Keratinocyte (primary cell): ENCODE data around the gene JAKMIP1. TPM values are rescaled to one million over a fixed set of nuclear protein-coding genes. Genes with fewer than 3 reads are reported as not detected.
A peak's percentile ranks its signal among the peaks of the same experiment; 100 is the strongest.

Experiments used
- DNase-seq: peaks from one replicate; pipeline ENCODE4 v3.0.0-alpha.2; 2011; ENCODE audit warnings: low read depth, missing footprints, low spot score
- FAIRE-seq: peaks from 2 replicates; lab custom pipeline; 2011; peaks lifted over from hg19 to GRCh38; lab: Jason Lieb, UNC
- H2AFZ ChIP-seq: 2 replicates; pipeline ENCODE4 v1.6.0; 2012; ENCODE audit warnings: low read length, control low read depth, inconsistent platforms; ENCODE audit not compliant: control insufficient read depth
- H3K27ac ChIP-seq: 2 replicates; pipeline ENCODE4 v1.5.1; 2011; ENCODE audit warnings: low read length; ENCODE audit not compliant: control insufficient read depth, insufficient read depth
- H3K27me3 ChIP-seq: 3 replicates; pipeline ENCODE4 v1.6.0; 2011; ENCODE audit warnings: low read length; ENCODE audit not compliant: control insufficient read depth, insufficient read depth; ENCODE audit errors: extremely low read depth
- H3K36me3 ChIP-seq, 2 experiments: 2 replicates in 1 of 2; 3 replicates in 1 of 2; pipeline ENCODE4 v1.5.1; 2011; ENCODE audit warnings: low read length in 2 of 2, mild to moderate bottlenecking in 1 of 2; ENCODE audit not compliant: control insufficient read depth in 2 of 2, insufficient read depth in 2 of 2; ENCODE audit errors: extremely low read depth in 1 of 2
- H3K4me1 ChIP-seq: 3 replicates; pipeline ENCODE4 v1.5.1; 2011; ENCODE audit warnings: low read length; ENCODE audit not compliant: control insufficient read depth, insufficient read depth; ENCODE audit errors: extremely low read depth
- H3K4me2 ChIP-seq: 3 replicates; pipeline ENCODE4 v1.6.0; 2011; ENCODE audit warnings: low read depth, low read length; ENCODE audit not compliant: control insufficient read depth, insufficient read depth; ENCODE audit errors: extremely low read depth
- H3K4me3 ChIP-seq, 3 experiments: fragments of 200-600 bp in 1 of 3; sonication (generic) in 1 of 3; 2 replicates in 2 of 3; 3 replicates in 1 of 3; pipeline ENCODE4 v1.5.1; 2011 to 2016; ENCODE audit warnings: low read length in 3 of 3, mild to moderate bottlenecking in 3 of 3, control low read depth in 2 of 3, inconsistent platforms in 1 of 3, low read depth in 1 of 3, mixed read lengths in 1 of 3, mixed run types in 1 of 3, moderate library complexity in 1 of 3; ENCODE audit not compliant: control insufficient read depth in 2 of 3, insufficient read depth in 2 of 3; ENCODE audit errors: extremely low read depth in 1 of 3
- H3K79me2 ChIP-seq: 2 replicates; pipeline ENCODE4 v1.6.0; 2012; ENCODE audit warnings: low read length; ENCODE audit not compliant: control insufficient read depth, insufficient read depth
- H3K9ac ChIP-seq: 3 replicates; pipeline ENCODE4 v1.6.0; 2011; ENCODE audit warnings: low read length; ENCODE audit not compliant: control insufficient read depth, insufficient read depth; ENCODE audit errors: extremely low read depth
- H3K9me1 ChIP-seq: 3 replicates; pipeline ENCODE4 v1.6.0; 2011; ENCODE audit warnings: low read length; ENCODE audit not compliant: control insufficient read depth, insufficient read depth; ENCODE audit errors: extremely low read depth
- H3K9me3 ChIP-seq: 2 replicates; pipeline ENCODE4 v1.5.1; 2012; ENCODE audit warnings: low read depth, low read length; ENCODE audit not compliant: control insufficient read depth
- H4K20me1 ChIP-seq: 3 replicates; pipeline ENCODE4 v1.6.0; 2011; ENCODE audit warnings: low read length; ENCODE audit not compliant: control insufficient read depth, insufficient read depth; ENCODE audit errors: extremely low read depth
- CTCF ChIP-seq, 3 experiments: IDR thresholded peaks in 1 of 3; conservative IDR thresholded peaks in 1 of 3; optimal IDR thresholded peaks in 1 of 3; 2 replicates in 2 of 3; 3 replicates in 1 of 3; pipeline versions ENCODE3 to v1.5.1; 2011; ENCODE audit warnings: low read length in 3 of 3, mild to moderate bottlenecking in 3 of 3, moderate library complexity in 2 of 3, control low read depth in 1 of 3, inconsistent platforms in 1 of 3; ENCODE audit not compliant: insufficient read depth in 2 of 3; ENCODE audit errors: extremely low read depth in 1 of 3
- EZH2 ChIP-seq: IDR thresholded peaks from one replicate; pipeline ENCODE4 v1.6.1; 2012; ENCODE audit warnings: inconsistent platforms, mild to moderate bottlenecking, low read length, moderate library complexity
- dilution Hi-C: fragments of 300-500 bp; cut with MboI; formaldehyde crosslinking; loops from one replicate; pipeline ENCODE4 v1.7.0; 2020; ENCODE audit warnings: low sequenced_read_pairs; ENCODE audit not compliant: extremely low pct_ligation_motif_present
- polyA plus RNA-seq, 5 experiments: library from polyadenylated mRNA; depleted of rRNA in 3 of 5; stranded (reverse) in 3 of 5; stranded (forward) in 1 of 5; unstranded in 1 of 5; fragments of >200 nt; gene quantifications; 1 replicate in 1 of 5; 2 replicates in 3 of 5; 3 replicates in 1 of 5; pipeline versions ENCODE4 v1.2.1 to v1.2.3, GENCODE V29; 2011 to 2012; ENCODE audit warnings: missing spikeins in 2 of 5, low read depth in 1 of 5, low replicate concordance in 1 of 5

Gene JAKMIP1
- polyA plus RNA-seq, 1 donor (not counting 4 experiments of a cell fraction or from before 2014, with no cell fraction given): not detected

- no peak for FAIRE-seq
- TF ChIP-seq CTCF (optimal IDR thresholded peaks at IDR 0.05 in 1 of 3, IDR thresholded peaks at IDR 0.05 in 1 of 3, conservative IDR thresholded peaks at IDR 0.05 in 1 of 3; ENCODE audit: extremely low read depth in 1 of 3, insufficient read depth in 2 of 3, low read length in 3 of 3): no peak
- no peak for TF ChIP-seq EZH2
- no peak for DNase-seq
- Histone ChIP-seq H2AFZ (no peak overlapping the region), H4K20me1 (no peaks in the 10 kb centered on the region), H3K36me3 (no peaks in the 10 kb centered on the region), H3K9me3 (no peaks in the 10 kb centered on the region), H3K4me3 (no peak overlapping the region), H3K27me3 (no peaks in the 10 kb centered on the region), H3K4me1 (no peaks in the 10 kb centered on the region), H3K4me2 (no peak overlapping the region), H3K27ac (no peak overlapping the region), H3K9me1 (no peaks in the 10 kb centered on the region), H3K9ac (no peak overlapping the region), H3K79me2 (no peaks in the 10 kb centered on the region)
- dilution Hi-C loops: no loop called here
Measured at GRCh38 chr4:6078560-6078959, 121.8 kb downstream of the JAKMIP1 start.

GRCh38 chr4:6076391-6076790, 124.0 kb downstream of the JAKMIP1 start:
- Histone ChIP-seq H3K4me1 (no peaks in the 10 kb centered on the region), H3K9ac (no peak overlapping the region), H3K27ac (no peak overlapping the region), H3K4me3 (no peak overlapping the region), H3K9me1 (no peaks in the 10 kb centered on the region), H2AFZ (no peak overlapping the region), H3K9me3 (no peaks in the 10 kb centered on the region), H4K20me1 (no peaks in the 10 kb centered on the region), H3K36me3 (no peaks in the 10 kb centered on the region), H3K4me2 (no peak overlapping the region), H3K79me2 (no peaks in the 10 kb centered on the region), H3K27me3 (no peaks in the 10 kb centered on the region)
- dilution Hi-C loops: no loop called here
- no peak for TF ChIP-seq EZH2
- peak in 1 of 3 experiments; percentile 14 for TF ChIP-seq CTCF (optimal IDR thresholded peaks at IDR 0.05 in 1 of 3, IDR thresholded peaks at IDR 0.05 in 1 of 3, conservative IDR thresholded peaks at IDR 0.05 in 1 of 3; ENCODE audit: extremely low read depth in 1 of 3, insufficient read depth in 2 of 3, low read length in 3 of 3)
- FAIRE-seq (no peak), DNase-seq (no peak)
